AG04449 (cell line): Measurements from ENCODE around the gene P3H2.
A peak's percentile ranks its signal among the peaks of the same experiment; 100 is the strongest.

Experiments used
- CTCF ChIA-PET: fragments of 350-600 bp; formaldehyde crosslinking; extraction: SDS; loops from one replicate; lab custom pipeline; 2021; ENCODE audit warnings: antibody characterized with exemption; lab: Yijun Ruan, JAX
- POLR2A ChIA-PET: fragments of 400-600, 350-600 bp; formaldehyde crosslinking; extraction: SDS; loops from one replicate; lab custom pipeline; 2020; ENCODE audit warnings: antibody characterized with exemption, inconsistent platforms; lab: Yijun Ruan, JAX
- DNase-seq: peaks from one replicate; pipeline ENCODE4 v3.0.0-alpha.2; 2010; ENCODE audit warnings: low read depth, low spot score
- H3K4me3 ChIP-seq: 2 replicates; pipeline ENCODE4 v1.5.1; 2011; ENCODE audit warnings: low read depth, mild to moderate bottlenecking, control low read depth, low read length
- TF ChIP-seq, protein P1 (sequence below): IDR thresholded peaks from one replicate; pipeline ENCODE4 v1.5.1; 2011; ENCODE audit warnings: mild to moderate bottlenecking, moderate library complexity, low read length, control low read depth, inconsistent platforms; ENCODE audit not compliant: insufficient read depth; ENCODE audit errors: missing control alignments

The P3H2 gene

DNA sequence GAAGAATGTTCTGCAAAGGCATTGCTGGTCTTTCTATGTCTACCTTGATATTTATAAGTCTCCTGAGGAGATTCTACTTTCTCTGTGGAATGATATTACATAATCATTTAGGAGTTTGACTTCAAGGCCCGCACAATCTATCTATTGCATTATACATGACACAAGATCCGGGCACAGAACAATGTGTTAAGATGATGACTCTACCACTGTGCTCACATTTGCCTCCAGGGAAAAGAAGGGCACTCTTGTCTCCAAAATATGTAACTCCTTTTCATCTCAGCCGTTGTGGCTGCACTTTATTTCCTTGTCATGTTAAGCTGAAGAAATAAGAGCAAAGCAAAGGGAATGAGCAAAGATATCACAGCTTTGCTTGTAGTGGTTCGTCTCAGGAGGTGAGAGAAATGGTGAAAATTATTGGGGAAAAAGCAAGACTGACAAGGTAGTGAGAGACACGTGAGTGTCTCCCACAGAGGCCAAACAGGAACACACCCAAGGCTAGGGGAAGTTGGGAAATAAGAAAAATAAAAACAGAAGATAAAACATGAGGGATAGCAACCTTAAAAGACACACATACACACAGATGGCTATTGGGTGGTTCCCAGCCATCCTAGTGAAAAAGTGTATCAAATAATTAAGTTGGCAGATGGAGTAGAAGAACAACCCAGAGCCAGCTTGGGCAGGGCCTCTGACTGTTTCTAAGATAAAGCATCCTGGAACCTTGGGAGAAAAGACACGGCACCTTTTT, 184.3 kb downstream of the P3H2 start:
- TF ChIP-seq, protein P1, sequence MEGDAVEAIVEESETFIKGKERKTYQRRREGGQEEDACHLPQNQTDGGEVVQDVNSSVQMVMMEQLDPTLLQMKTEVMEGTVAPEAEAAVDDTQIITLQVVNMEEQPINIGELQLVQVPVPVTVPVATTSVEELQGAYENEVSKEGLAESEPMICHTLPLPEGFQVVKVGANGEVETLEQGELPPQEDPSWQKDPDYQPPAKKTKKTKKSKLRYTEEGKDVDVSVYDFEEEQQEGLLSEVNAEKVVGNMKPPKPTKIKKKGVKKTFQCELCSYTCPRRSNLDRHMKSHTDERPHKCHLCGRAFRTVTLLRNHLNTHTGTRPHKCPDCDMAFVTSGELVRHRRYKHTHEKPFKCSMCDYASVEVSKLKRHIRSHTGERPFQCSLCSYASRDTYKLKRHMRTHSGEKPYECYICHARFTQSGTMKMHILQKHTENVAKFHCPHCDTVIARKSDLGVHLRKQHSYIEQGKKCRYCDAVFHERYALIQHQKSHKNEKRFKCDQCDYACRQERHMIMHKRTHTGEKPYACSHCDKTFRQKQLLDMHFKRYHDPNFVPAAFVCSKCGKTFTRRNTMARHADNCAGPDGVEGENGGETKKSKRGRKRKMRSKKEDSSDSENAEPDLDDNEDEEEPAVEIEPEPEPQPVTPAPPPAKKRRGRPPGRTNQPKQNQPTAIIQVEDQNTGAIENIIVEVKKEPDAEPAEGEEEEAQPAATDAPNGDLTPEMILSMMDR = no peak
- POLR2A ChIA-PET = no interaction called here
- DNase-seq = no peak
- no peak overlapping the region for H3K4me3 ChIP-seq
- CTCF ChIA-PET = interaction anchor here (1.0 to 2.3 kb wide), 6 partner anchors 12 to 668 kb away, joined by 3 to 8 read pairs (median 3); no protein-coding TSS in a partner anchor

DNA sequence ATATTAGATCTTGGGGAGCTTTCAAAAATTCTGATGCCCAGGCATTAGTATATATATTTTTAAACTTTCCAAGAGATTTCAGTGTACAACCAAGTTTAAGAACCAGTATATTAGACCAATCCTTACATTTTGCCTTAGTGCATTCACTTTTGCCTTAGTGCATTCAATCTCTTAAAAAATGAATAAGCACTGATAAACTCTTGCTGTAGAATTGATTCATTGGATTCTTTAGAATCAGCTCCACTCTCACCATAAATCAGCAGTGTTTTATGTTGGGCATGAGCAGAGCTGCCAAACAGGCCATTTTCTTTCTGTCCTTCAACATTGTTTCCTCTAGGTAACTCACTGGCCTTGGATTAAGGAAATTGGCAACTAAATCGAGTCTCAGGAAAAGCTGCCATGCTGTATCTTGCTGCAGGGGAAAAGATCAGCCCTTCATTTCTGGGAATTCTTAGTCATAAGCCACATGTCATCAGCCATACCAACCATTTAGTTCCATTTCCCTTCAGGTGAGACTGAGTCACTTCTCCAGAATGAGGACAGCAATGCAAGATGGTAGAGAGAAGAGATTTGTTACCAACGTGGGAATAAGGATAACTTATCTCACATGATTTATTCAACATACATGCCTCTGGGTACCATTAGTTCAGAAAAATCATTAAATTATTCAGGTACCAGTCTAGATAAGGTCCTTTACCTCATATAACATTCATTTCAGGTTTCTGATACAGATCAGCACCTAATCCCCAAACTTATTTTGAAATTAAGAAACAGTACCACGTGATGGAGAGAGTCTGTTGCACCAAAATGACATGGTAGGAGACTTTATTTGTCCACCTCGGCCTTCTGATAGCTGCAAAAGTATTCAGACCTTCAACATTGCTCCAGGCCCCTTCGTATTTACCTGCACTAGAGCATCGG, 192.5 kb downstream of the P3H2 start:
- TF ChIP-seq, protein P1 = no peak
- POLR2A ChIA-PET = no interaction called here
- CTCF ChIA-PET = no interaction called here
- DNase-seq = no peak
- H3K4me3 ChIP-seq = no peak overlapping the region

DNA sequence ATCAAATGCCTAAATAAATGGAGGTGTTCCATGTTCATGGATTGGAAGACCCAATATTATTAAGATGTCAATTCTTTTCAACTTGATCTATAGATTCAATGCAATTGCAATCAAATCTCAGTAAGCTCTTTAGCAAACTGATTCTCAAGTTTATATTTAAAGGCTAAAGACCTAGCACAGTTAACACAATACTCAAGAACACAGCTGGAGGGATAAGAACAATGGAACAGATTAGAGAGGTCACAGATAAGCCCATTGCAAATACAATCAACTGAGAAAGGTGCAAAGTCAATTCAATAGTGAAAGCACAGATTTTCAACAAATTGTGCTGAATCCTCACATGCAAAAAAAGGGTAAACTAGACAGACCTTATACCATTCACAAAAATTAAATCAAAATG, 198.9 kb downstream of the P3H2 start:
- CTCF ChIA-PET = no interaction called here
- no peak overlapping the region for H3K4me3 ChIP-seq
- POLR2A ChIA-PET = no interaction called here
- TF ChIP-seq, protein P1 = no peak
- DNase-seq = no peak

DNA sequence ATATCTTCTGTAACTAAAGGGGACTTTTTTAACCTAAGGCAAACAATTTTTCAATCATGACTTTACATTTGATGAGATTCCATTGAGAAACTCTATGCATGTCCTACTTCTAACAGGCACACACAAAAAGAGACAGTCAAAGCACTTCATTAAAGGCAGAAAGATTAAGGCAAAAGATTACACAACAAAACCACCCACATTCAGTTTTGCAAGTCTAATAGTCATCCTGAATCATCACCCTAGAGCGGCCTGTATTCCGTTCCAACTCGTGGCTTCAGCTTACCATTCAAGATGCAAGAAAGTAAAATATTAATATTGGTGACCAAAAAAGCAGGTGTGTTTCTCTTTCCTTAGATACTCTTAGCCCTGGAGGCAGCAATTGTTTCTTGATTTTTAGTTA, 205.9 kb downstream of the P3H2 start:
- TF ChIP-seq, protein P1 = no peak
- ChIA-PET CTCF (interaction anchor here (1.1 kb wide), 1 partner anchor 10 kb away, joined by 3 read pairs; no protein-coding TSS in a partner anchor), POLR2A (no interaction called here)
- H3K4me3 ChIP-seq = no peak overlapping the region
- DNase-seq = peak; percentile 85

DNA sequence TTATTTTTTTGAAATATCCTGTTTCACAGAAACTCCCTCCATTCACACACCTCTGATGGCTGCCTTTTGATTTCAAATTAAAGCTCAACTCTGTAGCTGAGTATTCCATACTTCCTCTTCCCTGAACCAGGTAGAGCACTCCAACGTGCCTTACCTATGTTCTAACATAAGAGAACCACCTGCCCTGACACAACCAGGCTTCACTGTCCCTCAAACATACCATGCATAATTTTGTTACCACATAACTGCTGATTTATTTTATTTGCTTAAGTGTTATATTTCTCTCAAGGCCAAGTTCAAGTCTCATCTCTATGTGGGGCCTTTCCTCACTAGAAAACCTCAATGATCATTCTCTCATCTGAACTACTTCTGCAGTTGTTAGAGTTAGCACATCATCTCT, 209.7 kb downstream of the P3H2 start:
- POLR2A ChIA-PET = no interaction called here
- H3K4me3 ChIP-seq = no peak overlapping the region
- CTCF ChIA-PET = no interaction called here
- DNase-seq = no peak
- TF ChIP-seq, protein P1 = no peak

DNA sequence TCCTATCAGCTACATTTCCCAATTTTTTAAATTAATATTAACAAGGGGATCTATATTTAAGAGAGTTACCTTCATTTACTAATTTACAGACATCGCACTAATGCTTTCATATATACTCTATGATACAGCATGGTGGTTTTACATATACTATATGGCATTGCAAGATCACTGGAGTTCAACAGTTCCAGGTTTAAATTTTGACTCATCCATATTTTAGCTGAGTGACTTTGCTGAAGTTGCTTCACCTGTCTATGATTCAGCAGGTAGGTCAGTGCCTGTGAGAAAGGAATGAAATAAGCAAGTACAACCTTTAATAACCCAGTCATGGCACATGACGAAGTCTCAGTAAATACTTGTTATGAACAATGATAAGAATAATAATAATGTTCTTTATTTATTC, 211.1 kb downstream of the P3H2 start:
- H3K4me3 ChIP-seq = no peak overlapping the region
- CTCF ChIA-PET = interaction anchor here (1.0 kb wide), 1 partner anchor 12 kb away, joined by 3 read pairs; no protein-coding TSS in a partner anchor
- TF ChIP-seq, protein P1 = no peak
- DNase-seq = no peak
- POLR2A ChIA-PET = interaction anchor here (1.3 kb wide), 1 partner anchor 17 kb away, joined by 3 read pairs; no protein-coding TSS in a partner anchor
